ENCODE data around the gene RNF20.
"Not testable (repeated sequence)": the region's sequence is repeated elsewhere in the genome, so short reads cannot be mapped to it uniquely, and the experiment has no call there.

The RNF20 gene

DNA sequence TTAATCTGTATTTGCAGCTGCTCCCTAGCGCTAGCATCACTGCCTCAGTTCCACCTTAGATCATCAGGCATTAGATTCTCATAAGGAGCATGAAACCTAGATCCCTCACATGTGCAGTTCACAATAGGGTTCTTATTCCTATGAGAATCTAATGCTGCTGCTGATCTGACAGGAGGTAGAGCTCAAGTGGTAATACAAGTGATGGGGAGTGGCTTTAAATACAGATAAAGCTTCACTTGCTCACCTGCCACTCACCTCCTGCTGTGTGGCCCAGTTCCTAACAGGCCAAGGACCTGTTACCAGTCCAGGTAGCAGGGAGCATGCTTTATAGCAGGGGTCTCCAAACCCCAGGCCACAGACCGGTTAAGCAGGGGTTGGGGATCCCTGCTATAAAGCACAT is 22.6 kb upstream of the RNF20 start:
- no peak overlapping the region for H3K4me3 ChIP-seq (replicated peaks; ENCODE audit: low read depth, low read length)
- no peaks in the 10 kb centered on the region for H3K36me3 ChIP-seq (ENCODE audit: control insufficient read depth, insufficient read depth, low read length)
- TF ChIP-seq, protein P1, sequence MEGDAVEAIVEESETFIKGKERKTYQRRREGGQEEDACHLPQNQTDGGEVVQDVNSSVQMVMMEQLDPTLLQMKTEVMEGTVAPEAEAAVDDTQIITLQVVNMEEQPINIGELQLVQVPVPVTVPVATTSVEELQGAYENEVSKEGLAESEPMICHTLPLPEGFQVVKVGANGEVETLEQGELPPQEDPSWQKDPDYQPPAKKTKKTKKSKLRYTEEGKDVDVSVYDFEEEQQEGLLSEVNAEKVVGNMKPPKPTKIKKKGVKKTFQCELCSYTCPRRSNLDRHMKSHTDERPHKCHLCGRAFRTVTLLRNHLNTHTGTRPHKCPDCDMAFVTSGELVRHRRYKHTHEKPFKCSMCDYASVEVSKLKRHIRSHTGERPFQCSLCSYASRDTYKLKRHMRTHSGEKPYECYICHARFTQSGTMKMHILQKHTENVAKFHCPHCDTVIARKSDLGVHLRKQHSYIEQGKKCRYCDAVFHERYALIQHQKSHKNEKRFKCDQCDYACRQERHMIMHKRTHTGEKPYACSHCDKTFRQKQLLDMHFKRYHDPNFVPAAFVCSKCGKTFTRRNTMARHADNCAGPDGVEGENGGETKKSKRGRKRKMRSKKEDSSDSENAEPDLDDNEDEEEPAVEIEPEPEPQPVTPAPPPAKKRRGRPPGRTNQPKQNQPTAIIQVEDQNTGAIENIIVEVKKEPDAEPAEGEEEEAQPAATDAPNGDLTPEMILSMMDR (IDR thresholded peaks at IDR 0.05; ENCODE audit: insufficient read depth, low read length, poor library complexity, severe bottlenecking) = no peak
- no peak for DNase-seq (ENCODE audit: extremely low read depth, insufficient read length)
- no peaks in the 10 kb centered on the region for H3K27me3 ChIP-seq (replicated peaks; ENCODE audit: control insufficient read depth, insufficient read depth, low read length)

DNA sequence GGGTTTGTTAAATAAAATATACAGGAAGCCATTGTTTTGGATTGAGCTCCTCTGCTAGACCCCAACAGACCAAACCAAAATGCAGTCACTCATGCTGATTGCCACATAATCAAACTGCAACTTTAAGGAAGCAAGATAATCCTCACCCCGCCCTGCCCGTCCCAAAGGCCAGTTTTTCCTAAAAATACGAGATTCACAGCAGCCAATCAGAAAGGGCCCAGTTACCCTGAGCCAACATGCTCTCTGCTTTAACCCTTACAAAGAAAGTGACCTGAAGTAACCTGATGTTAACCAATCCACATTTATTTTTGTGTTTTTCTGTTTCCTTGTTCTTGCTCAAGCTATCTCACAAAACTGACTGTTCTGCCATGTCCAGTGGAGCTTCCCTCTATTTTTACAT is 21.5 kb upstream of the RNF20 start:
- Histone ChIP-seq H3K27me3 (replicated peaks; ENCODE audit: control insufficient read depth, insufficient read depth, low read length) (no peaks in the 10 kb centered on the region), H3K36me3 (ENCODE audit: control insufficient read depth, insufficient read depth, low read length) (no peaks in the 10 kb centered on the region), H3K4me3 (replicated peaks; ENCODE audit: low read depth, low read length) (no peak overlapping the region)
- TF ChIP-seq, protein P1 (IDR thresholded peaks at IDR 0.05; ENCODE audit: insufficient read depth, low read length, poor library complexity, severe bottlenecking) = no peak
- DNase-seq (ENCODE audit: extremely low read depth, insufficient read length) = no peak

GRCh38 chr9:101513351-101513750 is 20.3 kb upstream of the RNF20 start:
- no peak for DNase-seq (ENCODE audit: extremely low read depth, insufficient read length)
- no peak overlapping the region for H3K4me3 ChIP-seq (replicated peaks; ENCODE audit: low read depth, low read length)
- TF ChIP-seq, protein P1 (IDR thresholded peaks at IDR 0.05; ENCODE audit: insufficient read depth, low read length, poor library complexity, severe bottlenecking) = no peak

DNA sequence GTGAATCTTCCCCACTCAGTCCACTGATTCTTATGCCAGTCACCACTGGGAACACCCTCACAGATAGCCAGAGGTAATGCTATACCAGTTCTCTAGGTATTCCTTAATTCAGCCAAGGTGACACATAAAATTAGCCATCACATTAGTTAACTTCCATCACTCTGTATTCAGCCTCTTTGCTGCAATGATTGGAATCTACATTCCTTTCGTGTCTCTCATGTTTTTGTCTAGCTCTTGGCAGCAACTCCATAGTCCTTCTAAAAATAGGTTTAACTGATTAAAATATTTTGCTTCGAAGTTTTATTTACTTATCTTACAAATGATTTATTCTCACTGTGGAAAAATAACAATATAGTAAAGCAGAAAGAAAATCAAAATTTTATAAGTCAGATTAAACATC is 19.6 kb upstream of the RNF20 start:
- Histone ChIP-seq H3K36me3 (ENCODE audit: control insufficient read depth, insufficient read depth, low read length) (no peaks in the 10 kb centered on the region), H3K27me3 (replicated peaks; ENCODE audit: control insufficient read depth, insufficient read depth, low read length) (no peaks in the 10 kb centered on the region), H3K4me3 (replicated peaks; ENCODE audit: low read depth, low read length) (no peak overlapping the region)
- DNase-seq (ENCODE audit: extremely low read depth, insufficient read length) = no peak
- TF ChIP-seq, protein P1 (IDR thresholded peaks at IDR 0.05; ENCODE audit: insufficient read depth, low read length, poor library complexity, severe bottlenecking) = no peak

More at GRCh38 chr9:101513351-101513750, 20.3 kb upstream of the RNF20 start:
- Histone ChIP-seq H3K36me3 (ENCODE audit: control insufficient read depth, insufficient read depth, low read length) (no peaks in the 10 kb centered on the region), H3K27me3 (replicated peaks; ENCODE audit: control insufficient read depth, insufficient read depth, low read length) (no peaks in the 10 kb centered on the region)

DNA sequence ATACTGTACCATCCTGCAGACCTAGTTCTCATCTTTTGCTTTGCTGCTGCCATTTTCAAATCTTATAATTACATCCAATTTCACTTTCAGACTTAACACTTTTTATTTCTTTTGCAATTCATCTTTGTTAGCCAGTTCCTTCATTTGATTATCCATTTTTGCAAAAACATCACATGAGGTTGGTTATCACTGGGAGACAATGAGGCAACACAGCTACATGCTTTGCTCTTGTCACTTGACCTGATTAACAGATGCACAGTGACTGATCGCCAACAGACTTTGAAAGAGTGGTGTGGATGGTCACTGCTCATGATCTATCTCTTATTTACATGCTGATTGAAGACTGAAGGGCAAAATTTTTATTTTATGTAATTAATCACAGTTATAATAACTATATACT is 17.0 kb upstream of the RNF20 start:
- H3K4me3 ChIP-seq (replicated peaks; ENCODE audit: low read depth, low read length) = no peak overlapping the region
- no peak for DNase-seq (ENCODE audit: extremely low read depth, insufficient read length)
- TF ChIP-seq, protein P1 (IDR thresholded peaks at IDR 0.05; ENCODE audit: insufficient read depth, low read length, poor library complexity, severe bottlenecking) = no peak
- H3K36me3 ChIP-seq (ENCODE audit: control insufficient read depth, insufficient read depth, low read length) = no peaks in the 10 kb centered on the region
- no peaks in the 10 kb centered on the region for H3K27me3 ChIP-seq (replicated peaks; ENCODE audit: control insufficient read depth, insufficient read depth, low read length)

- H3K27me3 ChIP-seq (replicated peaks; ENCODE audit: control insufficient read depth, insufficient read depth, low read length); DNase-seq (ENCODE audit: extremely low read depth, insufficient read length); H3K4me3 ChIP-seq (replicated peaks; ENCODE audit: low read depth, low read length); H3K36me3 ChIP-seq (ENCODE audit: control insufficient read depth, insufficient read depth, low read length): not testable (repeated sequence)
These were observed 15.2 kb upstream of the RNF20 start for GRCh38 chr9:101518489-101518888.

Measured in GM06990 (cell line).